GM18858 (cell line): ENCODE data around the gene KCNAB1.

ENCODE experiments used
- ATAC-seq: cut with Tn5 transposase; IDR thresholded peaks from one replicate; pipeline ENCODE4 v1.9.1; 2021; ENCODE audit not compliant: unreplicated experiment

The KCNAB1 gene

GRCh38 chr3:156525808-156526207 lies 405.4 kb downstream of the KCNAB1 start:
- no peak for ATAC-seq

GRCh38 chr3:156527060-156527459 lies 406.7 kb downstream of the KCNAB1 start:
- no peak for ATAC-seq

- ATAC-seq: no peak
Measured at GRCh38 chr3:156530980-156531379, 410.6 kb downstream of the KCNAB1 start.

- ATAC-seq: no peak
Measured at GRCh38 chr3:156532730-156533129, 412.4 kb downstream of the KCNAB1 start.

- ATAC-seq: no peak
Measured at GRCh38 chr3:156533205-156533604, 412.8 kb downstream of the KCNAB1 start.

- ATAC-seq: peak; percentile 36
Measured at GRCh38 chr3:156535162-156535627, 414.8 kb downstream of the KCNAB1 start.

- no peak for ATAC-seq
Measured at GRCh38 chr3:156535798-156536197, 415.4 kb downstream of the KCNAB1 start.

GRCh38 chr3:156536524-156537316 lies 416.3 kb downstream of the KCNAB1 start:
- ATAC-seq: no peak

GRCh38 chr3:156539051-156539450 lies 418.7 kb downstream of the KCNAB1 start:
- ATAC-seq: no peak

GRCh38 chr3:156539802-156540201 lies 419.4 kb downstream of the KCNAB1 start:
- no peak for ATAC-seq

GRCh38 chr3:156542101-156543042 lies 422.0 kb downstream of the KCNAB1 start:
- no peak for ATAC-seq

- ATAC-seq: no peak
Measured at GRCh38 chr3:156543043-156543555, 422.7 kb downstream of the KCNAB1 start.

- no peak for ATAC-seq
Measured at GRCh38 chr3:156547637-156548036, 427.3 kb downstream of the KCNAB1 start.

GRCh38 chr3:156548041-156548687 lies 427.8 kb downstream of the KCNAB1 start:
- no peak for ATAC-seq

- ATAC-seq: no peak
Measured at GRCh38 chr3:156548902-156549301, 428.5 kb downstream of the KCNAB1 start.

GRCh38 chr3:156551261-156551660 lies 430.9 kb downstream of the KCNAB1 start:
- ATAC-seq: no peak

GRCh38 chr3:156551746-156552145 lies 431.4 kb downstream of the KCNAB1 start:
- no peak for ATAC-seq

GRCh38 chr3:156552973-156553372 lies 432.6 kb downstream of the KCNAB1 start:
- ATAC-seq: no peak

- no peak for ATAC-seq
Measured at GRCh38 chr3:156553705-156554356, 433.5 kb downstream of the KCNAB1 start.

GRCh38 chr3:156554515-156554841 lies 434.1 kb downstream of the KCNAB1 start:
- ATAC-seq: no peak
